Measurements from ENCODE around the gene DAB2. TPM values are rescaled to one million over a fixed set of nuclear protein-coding genes. Genes with fewer than 3 reads are reported as not detected.

DAB2 gene
- total and polyA plus RNA-seq, 2 donors (not counting 1 experiment from before 2014, with no cell fraction given), result 0.03 to 0.47 TPM

GRCh38 chr5:39464088-39464487, 39.3 kb upstream of the DAB2 start:
- 90% methylated on average over 5 of the region's 5 CpGs for WGBS (ENCODE audit: insufficient coverage)
- Mint-ChIP-seq H3K4me1 (peaks cover 20% of the 10 kb centered on the region), H3K4me3 (no peak overlapping the region), H3K27me3 (peaks cover 14% of the 10 kb centered on the region), H3K27ac (no peak overlapping the region), H3K9me3 (ENCODE audit: insufficient read depth) (no peaks in the 10 kb centered on the region)
- H3K79me2 ChIP-seq (ENCODE audit: control insufficient read depth, insufficient read depth, low read length), result no peaks in the 10 kb centered on the region
- H4K20me1 ChIP-seq (ENCODE audit: control insufficient read depth, insufficient read depth, low read length, poor library complexity, severe bottlenecking), result no peaks in the 10 kb centered on the region
- no peaks in the 10 kb centered on the region for H3K9me3 ChIP-seq (ENCODE audit: control extremely low read depth in 1 of 3, control insufficient read depth in 2 of 3, insufficient read depth in 1 of 3, low read length in 2 of 3)
- ChIA-PET POLR2A (no interaction called here), CTCF (no interaction called here)
- ATAC-seq (ENCODE audit: low read depth) (no peak), DNase-seq (no peak)
- H3K27me3 ChIP-seq (replicated peaks in 1 of 4; ENCODE audit: control extremely low read depth in 1 of 4, control insufficient read depth in 3 of 4, insufficient read depth in 4 of 4, low read length in 3 of 4), result no peaks in the 10 kb centered on the region
- H3K4me3 ChIP-seq (ENCODE audit: control extremely low read depth in 1 of 5, extremely low read depth in 1 of 5, insufficient read depth in 1 of 5, low read depth in 2 of 5, low read length in 4 of 5), result no peak overlapping the region
- TF ChIP-seq EZH2 (IDR thresholded peaks at IDR 0.05; ENCODE audit: borderline replicate concordance, insufficient read depth, low read depth, low read length, poor library complexity, severe bottlenecking), result no peak
- peaks cover 16 to 17% of the 10 kb centered on the region in 2 donors for H3K4me1 ChIP-seq (ENCODE audit: control insufficient read depth in 2 of 2, insufficient read depth in 2 of 2, low read length in 2 of 2)
- no peak overlapping the region for H3K4me2 ChIP-seq (replicated peaks; ENCODE audit: low read depth, low read length, poor library complexity, severe bottlenecking)
- H3K36me3 ChIP-seq (replicated peaks in 1 of 2; ENCODE audit: control extremely low read depth in 1 of 2, control insufficient read depth in 1 of 2, extremely low read depth in 1 of 2, insufficient read depth in 2 of 2, low read length in 1 of 2), result no peaks in the 10 kb centered on the region
- no peak overlapping the region for H3K9ac ChIP-seq (ENCODE audit: low read length)
- H3K27ac ChIP-seq (ENCODE audit: low read length in 2 of 2), result no peak overlapping the region
- intact Hi-C loops (cut with micrococcal nuclease), result no loop called here
- no peak overlapping the region for H2AFZ ChIP-seq (ENCODE audit: insufficient read depth, low read depth, low read length, poor library complexity, severe bottlenecking)

GRCh38 chr5:39462211-39462610, 37.4 kb upstream of the DAB2 start:
- peaks cover 17% of the 10 kb centered on the region for H3K4me1 Mint-ChIP-seq
- ChIA-PET POLR2A (no interaction called here), CTCF (no interaction called here)
- intact Hi-C loops (cut with micrococcal nuclease), result no loop called here
- H3K36me3 ChIP-seq (replicated peaks in 1 of 2; ENCODE audit: control extremely low read depth in 1 of 2, control insufficient read depth in 1 of 2, extremely low read depth in 1 of 2, insufficient read depth in 2 of 2, low read length in 1 of 2), result no peaks in the 10 kb centered on the region
- no peak overlapping the region for H3K4me3 ChIP-seq (ENCODE audit: control extremely low read depth in 1 of 5, extremely low read depth in 1 of 5, insufficient read depth in 1 of 5, low read depth in 2 of 5, low read length in 4 of 5)
- peaks cover 21% of the 10 kb centered on the region for H3K27me3 Mint-ChIP-seq
- H4K20me1 ChIP-seq (ENCODE audit: control insufficient read depth, insufficient read depth, low read length, poor library complexity, severe bottlenecking), result no peaks in the 10 kb centered on the region
- H3K9me3 ChIP-seq (ENCODE audit: control extremely low read depth in 1 of 3, control insufficient read depth in 2 of 3, insufficient read depth in 1 of 3, low read length in 2 of 3), result no peaks in the 10 kb centered on the region
- H3K27ac ChIP-seq (ENCODE audit: low read length in 2 of 2), result no peak overlapping the region
- ATAC-seq (ENCODE audit: low read depth) (no peak), DNase-seq (no peak)
- H3K79me2 ChIP-seq (ENCODE audit: control insufficient read depth, insufficient read depth, low read length), result no peaks in the 10 kb centered on the region
- TF ChIP-seq CTCF (IDR thresholded peaks at IDR 0.05) (no peak), EZH2 (IDR thresholded peaks at IDR 0.05; ENCODE audit: borderline replicate concordance, insufficient read depth, low read depth, low read length, poor library complexity, severe bottlenecking) (no peak)
- no peaks in the 10 kb centered on the region for H3K9me3 Mint-ChIP-seq (ENCODE audit: insufficient read depth)
- H3K9ac ChIP-seq (ENCODE audit: low read length), result no peak overlapping the region
- no peaks in the 10 kb centered on the region for H3K27me3 ChIP-seq (replicated peaks in 1 of 4; ENCODE audit: control extremely low read depth in 1 of 4, control insufficient read depth in 3 of 4, insufficient read depth in 4 of 4, low read length in 3 of 4)
- peaks cover 16 to 17% of the 10 kb centered on the region in 2 donors for H3K4me1 ChIP-seq (ENCODE audit: control insufficient read depth in 2 of 2, insufficient read depth in 2 of 2, low read length in 2 of 2)
- 90% methylated on average over 5 of the region's 6 CpGs for WGBS (ENCODE audit: insufficient coverage)
- no peak overlapping the region for H3K4me3 Mint-ChIP-seq
- no peak overlapping the region for H2AFZ ChIP-seq (ENCODE audit: insufficient read depth, low read depth, low read length, poor library complexity, severe bottlenecking)
- no peak overlapping the region for H3K27ac Mint-ChIP-seq
- H3K4me2 ChIP-seq (replicated peaks; ENCODE audit: low read depth, low read length, poor library complexity, severe bottlenecking), result no peak overlapping the region
